Endothelial cell of umbilical vein (primary cell): Measurements from ENCODE around the gene GALNT13. TPM values are rescaled to one million over a fixed set of nuclear protein-coding genes. Genes with fewer than 3 reads are reported as not detected.

Experiments used
- BruUV-seq: library from RNA; stranded (reverse); fragments of 400-500 nt; replicated peaks from 2 replicates; lab custom pipeline; 2021; lab: Mats Ljungman, UMichigan
- CTCF ChIA-PET: fragments of 300-600, 350-600 bp; sonication (Branson Sonifier 250); formaldehyde crosslinking; loops from one replicate; lab custom pipeline; 2021; ENCODE audit warnings: antibody characterized with exemption, inconsistent platforms; lab: Charles Lee
- POLR2A ChIA-PET: fragments of 300-600, 350-600 bp; sonication (Branson Sonifier 250); formaldehyde crosslinking; loops from one replicate; lab custom pipeline; 2021; ENCODE audit warnings: antibody characterized with exemption, inconsistent platforms; lab: Charles Lee
- DNase-seq: peaks from one replicate; pipeline ENCODE4 v3.0.0-alpha.2; 2011; ENCODE audit warnings: low read depth, low spot score
- FAIRE-seq: peaks from 2 replicates; lab custom pipeline; 2011; peaks lifted over from hg19 to GRCh38; lab: Jason Lieb, UNC
- H2AFZ ChIP-seq: 2 replicates; pipeline ENCODE4 v1.6.0; 2012; ENCODE audit warnings: low read depth, low read length, control low read depth, inconsistent platforms
- H3K27ac ChIP-seq: 2 replicates; pipeline ENCODE4 v1.5.1; 2011; ENCODE audit warnings: low read depth, mild to moderate bottlenecking, control low read depth, low read length, moderate library complexity; ENCODE audit not compliant: insufficient read depth
- H3K27me3 ChIP-seq, 2 experiments: 2 replicates each; pipeline versions ENCODE4 v1.6.0 to v1.6.1; 2011; ENCODE audit warnings: low read length in 2 of 2, mixed read lengths in 1 of 2; ENCODE audit not compliant: control insufficient read depth in 2 of 2, insufficient read depth in 2 of 2
- H3K36me3 ChIP-seq, 2 experiments: 2 replicates in 1 of 2; 3 replicates in 1 of 2; pipeline ENCODE4 v1.5.1; 2011; ENCODE audit warnings: low read length in 2 of 2, mild to moderate bottlenecking in 1 of 2, moderate library complexity in 1 of 2; ENCODE audit not compliant: control insufficient read depth in 2 of 2, insufficient read depth in 2 of 2; ENCODE audit errors: extremely low read depth in 1 of 2
- H3K4me1 ChIP-seq: 3 replicates; pipeline ENCODE4 v1.5.1; 2011; ENCODE audit warnings: mild to moderate bottlenecking, low read length; ENCODE audit not compliant: control insufficient read depth, insufficient read depth; ENCODE audit errors: extremely low read depth
- H3K4me2 ChIP-seq: 2 replicates; pipeline ENCODE4 v1.6.1; 2011; ENCODE audit warnings: low read length, control low read depth, mixed read lengths; ENCODE audit not compliant: insufficient read depth
- H3K4me3 ChIP-seq, 3 experiments: fragments of 200-600 bp in 1 of 3; sonication (generic), shearing (Covaris generic) in 1 of 3; replicated peaks in 1 of 3; 2 replicates each; pipeline ENCODE4 v1.5.1; 2011 to 2016; ENCODE audit warnings: control low read depth in 3 of 3, low read length in 3 of 3, mild to moderate bottlenecking in 2 of 3, inconsistent platforms in 1 of 3, low read depth in 1 of 3, moderate library complexity in 1 of 3; ENCODE audit not compliant: insufficient read depth in 1 of 3
- H3K79me2 ChIP-seq: 2 replicates; pipeline ENCODE4 v1.6.0; 2012; ENCODE audit warnings: low read length, inconsistent platforms; ENCODE audit not compliant: control insufficient read depth, insufficient read depth
- H3K9ac ChIP-seq: replicated peaks from 2 replicates; pipeline ENCODE3; 2011; ENCODE audit warnings: low read length, control low read depth; ENCODE audit not compliant: insufficient read depth; ENCODE audit errors: extremely low read depth
- H3K9me1 ChIP-seq: replicated peaks from 3 replicates; pipeline ENCODE4 v1.6.0; 2011; ENCODE audit warnings: mild to moderate bottlenecking, low read length; ENCODE audit not compliant: control insufficient read depth, insufficient read depth; ENCODE audit errors: extremely low read depth
- H3K9me3 ChIP-seq: replicated peaks from 2 replicates; pipeline ENCODE4 v1.5.1; 2012; ENCODE audit warnings: low read length, inconsistent platforms; ENCODE audit not compliant: control insufficient read depth, insufficient read depth
- H4K20me1 ChIP-seq: replicated peaks from 2 replicates; pipeline ENCODE3; 2011; ENCODE audit warnings: mild to moderate bottlenecking, low read length; ENCODE audit not compliant: control insufficient read depth, insufficient read depth; ENCODE audit errors: extremely low read depth
- EZH2 ChIP-seq: IDR thresholded peaks from 2 replicates; pipeline ENCODE4 v1.6.1; 2012; ENCODE audit warnings: borderline replicate concordance, low read depth, mild to moderate bottlenecking, moderate library complexity, low read length, inconsistent platforms; ENCODE audit not compliant: severe bottlenecking
- FOS ChIP-seq: IDR thresholded peaks from 2 replicates; pipeline ENCODE4 v1.6.1; 2011; ENCODE audit warnings: mild to moderate bottlenecking, low read length, moderate library complexity, borderline replicate concordance; ENCODE audit not compliant: insufficient read depth
- GATA2 ChIP-seq: IDR thresholded peaks from 2 replicates; pipeline ENCODE4 v1.7.0; 2011; ENCODE audit warnings: low read depth, mild to moderate bottlenecking, moderate library complexity, mixed read lengths, low read length; ENCODE audit not compliant: insufficient read length, insufficient read depth
- JUN ChIP-seq: IDR thresholded peaks from 2 replicates; pipeline ENCODE4 v1.6.1; 2011; ENCODE audit warnings: borderline replicate concordance, low read depth; ENCODE audit not compliant: insufficient read length, insufficient read depth
- MYC ChIP-seq: IDR thresholded peaks from one replicate; pipeline ENCODE4 v1.6.1; 2011; ENCODE audit warnings: mild to moderate bottlenecking, low read depth, low read length
- POLR2A ChIP-seq: IDR thresholded peaks from 2 replicates; pipeline ENCODE4 v1.6.1; 2012; ENCODE audit warnings: low read depth, mild to moderate bottlenecking, control low read depth, low read length
- POLR2AphosphoS5 ChIP-seq: IDR thresholded peaks from 2 replicates; pipeline ENCODE4 v1.6.1; 2012; ENCODE audit warnings: low read depth, mild to moderate bottlenecking, control low read depth, low read length, moderate library complexity; ENCODE audit not compliant: insufficient read depth
- dilution Hi-C: fragments of 300-500 bp; cut with MboI; formaldehyde crosslinking; loops from one replicate; pipeline ENCODE4 v1.15.0; 2019; ENCODE audit warnings: low sequenced_read_pairs; ENCODE audit not compliant: extremely low pct_ligation_motif_present
- intact Hi-C: fragments of 100-400 bp; cut with micrococcal nuclease; formaldehyde crosslinking; loops from one replicate; pipeline ENCODE4 v1.10.0; 2022
- polyA plus RNA-seq, 4 experiments: library from polyadenylated mRNA; depleted of rRNA in 3 of 4; stranded (reverse) in 3 of 4; unstranded in 1 of 4; fragments of >200 nt; gene quantifications; 2 replicates each; pipeline versions ENCODE4 v1.2.1 to v1.2.3, GENCODE V29; 2011 to 2012; ENCODE audit warnings: missing spikeins in 1 of 4
- total RNA-seq: library from RNA; stranded (reverse); gene quantifications from 2 replicates; pipeline ENCODE4 v1.2.3, GENCODE V29; 2021
- TF ChIP-seq, protein P1 (sequence below), 2 donors: IDR thresholded peaks; 1 replicate in 1 of 2; 2 replicates in 1 of 2; pipeline ENCODE4 v1.5.1; 2011; ENCODE audit warnings: low read length in 2 of 2, mild to moderate bottlenecking in 2 of 2, moderate library complexity in 2 of 2, control low read depth in 1 of 2, inconsistent platforms in 1 of 2, low read depth in 1 of 2; ENCODE audit not compliant: insufficient read depth in 1 of 2; ENCODE audit errors: extremely low read depth in 1 of 2
- TF ChIP-seq, protein P2 (sequence below): IDR thresholded peaks from 2 replicates; pipeline ENCODE4 v1.6.1; 2011; ENCODE audit not compliant: insufficient read depth, insufficient read length

The GALNT13 gene
- total and polyA plus RNA-seq, 2 donors (not counting 3 experiments of a cell fraction or from before 2014, with no cell fraction given): 0.06 TPM; not detected in 1

DNA sequence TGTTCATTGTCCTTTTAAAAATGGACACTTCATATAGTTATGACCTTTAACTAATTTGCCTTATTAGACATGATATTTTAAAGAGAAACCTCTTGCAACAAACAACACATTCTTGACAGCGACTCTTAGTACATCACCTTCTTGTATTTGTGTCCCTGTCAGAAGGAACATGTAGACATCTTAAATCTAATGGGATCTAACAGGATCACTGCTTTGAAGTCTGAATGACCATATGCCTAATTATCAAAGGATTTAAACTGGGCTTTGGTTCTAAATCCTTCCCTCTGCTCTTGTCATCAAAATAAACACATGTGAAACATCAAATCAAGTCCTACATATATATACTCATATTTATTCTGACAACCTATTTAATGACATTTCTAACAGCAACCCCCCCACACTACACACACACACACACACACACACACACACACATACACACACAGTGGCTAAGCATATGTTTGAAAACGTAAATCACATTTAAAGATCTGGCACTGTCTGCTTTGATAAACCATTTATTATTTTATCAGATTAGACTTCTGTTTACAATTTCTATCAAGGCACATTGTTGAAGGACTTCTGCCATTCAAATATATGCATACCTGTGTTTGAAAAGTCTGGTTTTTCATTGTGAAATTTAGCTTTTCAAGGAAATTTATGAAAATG, 4.2 kb downstream of the GALNT13 start:
- no peak overlapping the region for H3K27ac ChIP-seq
- no peak for DNase-seq
- TF ChIP-seq FOS (no peak), MYC (no peak), EZH2 (no peak), JUN (no peak), POLR2A (no peak), GATA2 (no peak), POLR2AphosphoS5 (no peak)
- TF ChIP-seq, protein P1, sequence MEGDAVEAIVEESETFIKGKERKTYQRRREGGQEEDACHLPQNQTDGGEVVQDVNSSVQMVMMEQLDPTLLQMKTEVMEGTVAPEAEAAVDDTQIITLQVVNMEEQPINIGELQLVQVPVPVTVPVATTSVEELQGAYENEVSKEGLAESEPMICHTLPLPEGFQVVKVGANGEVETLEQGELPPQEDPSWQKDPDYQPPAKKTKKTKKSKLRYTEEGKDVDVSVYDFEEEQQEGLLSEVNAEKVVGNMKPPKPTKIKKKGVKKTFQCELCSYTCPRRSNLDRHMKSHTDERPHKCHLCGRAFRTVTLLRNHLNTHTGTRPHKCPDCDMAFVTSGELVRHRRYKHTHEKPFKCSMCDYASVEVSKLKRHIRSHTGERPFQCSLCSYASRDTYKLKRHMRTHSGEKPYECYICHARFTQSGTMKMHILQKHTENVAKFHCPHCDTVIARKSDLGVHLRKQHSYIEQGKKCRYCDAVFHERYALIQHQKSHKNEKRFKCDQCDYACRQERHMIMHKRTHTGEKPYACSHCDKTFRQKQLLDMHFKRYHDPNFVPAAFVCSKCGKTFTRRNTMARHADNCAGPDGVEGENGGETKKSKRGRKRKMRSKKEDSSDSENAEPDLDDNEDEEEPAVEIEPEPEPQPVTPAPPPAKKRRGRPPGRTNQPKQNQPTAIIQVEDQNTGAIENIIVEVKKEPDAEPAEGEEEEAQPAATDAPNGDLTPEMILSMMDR (IDR thresholded peaks at IDR 0.05; ENCODE audit: extremely low read depth in 1 of 2, insufficient read depth in 1 of 2, low read depth in 1 of 2, low read length in 2 of 2): no peak
- TF ChIP-seq, protein P2, sequence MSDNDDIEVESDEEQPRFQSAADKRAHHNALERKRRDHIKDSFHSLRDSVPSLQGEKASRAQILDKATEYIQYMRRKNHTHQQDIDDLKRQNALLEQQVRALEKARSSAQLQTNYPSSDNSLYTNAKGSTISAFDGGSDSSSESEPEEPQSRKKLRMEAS: no peak
- H3K4me3 ChIP-seq: no peak overlapping the region
- peaks cover 2% of the 10 kb centered on the region for H3K4me1 ChIP-seq
- no peak overlapping the region for H3K9ac ChIP-seq
- POLR2A ChIA-PET: no interaction called here
- peaks cover 14 to 20% of the 10 kb centered on the region in 2 experiments for H3K27me3 ChIP-seq
- no peak overlapping the region for H3K4me2 ChIP-seq
- H2AFZ ChIP-seq: no peak overlapping the region
- no TSS peak for BruUV-seq
- CTCF ChIA-PET: no interaction called here
- no peaks in the 10 kb centered on the region for H3K79me2 ChIP-seq
- no peaks in the 10 kb centered on the region for H3K9me3 ChIP-seq
- dilution Hi-C loops (no loop called here), intact Hi-C loops (no loop called here)
- H3K36me3 ChIP-seq: no peaks in the 10 kb centered on the region
- no peak for FAIRE-seq
- no peaks in the 10 kb centered on the region for H3K9me1 ChIP-seq
- H4K20me1 ChIP-seq: no peaks in the 10 kb centered on the region
